Sigmoid colon (tissue), 4 donors: ENCODE measurements around the gene AMPD1.

Source experiments
- CTCF ChIP-seq, 4 experiments: fragments of 450-650 bp in 3 of 4; fragments of 200-600 bp in 1 of 4; IDR thresholded peaks; one replicate each; pipeline ENCODE4 v1.5.1; 2016 to 2019; ENCODE audit warnings: antibody characterized with exemption in 4 of 4, mild to moderate bottlenecking in 3 of 4, moderate library complexity in 2 of 4
- POLR2A ChIP-seq, 2 donors: fragments of 450-650 bp; IDR thresholded peaks; one replicate each; pipeline ENCODE4 v1.6.1; 2016; ENCODE audit warnings: antibody characterized with exemption in 2 of 2, mild to moderate bottlenecking in 2 of 2, moderate library complexity in 2 of 2
- POLR2AphosphoS5 ChIP-seq, 4 donors: sonication (generic); formaldehyde crosslinking; IDR thresholded peaks; one replicate each; pipeline ENCODE4 v1.6.1; 2017; ENCODE audit warnings: antibody characterized with exemption in 4 of 4

DNA sequence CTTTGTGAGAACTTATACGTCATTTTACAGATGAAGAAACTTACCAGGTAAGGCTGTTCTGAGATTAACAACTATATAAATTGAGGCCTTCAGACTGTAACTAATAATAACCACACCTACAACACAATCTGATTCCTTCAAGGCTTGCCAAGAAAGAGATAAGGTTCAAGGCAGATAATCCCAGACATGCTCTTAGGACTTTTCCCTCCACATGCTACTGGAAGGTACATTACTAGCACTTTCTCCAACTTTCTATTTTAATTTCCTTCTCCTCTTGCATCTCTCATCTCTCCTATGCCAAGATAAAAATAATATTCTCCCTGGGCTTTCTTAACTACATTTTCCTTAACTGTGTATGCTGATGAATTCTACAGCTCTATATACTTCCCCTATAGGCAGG is 40.1 kb upstream of the AMPD1 start:
- TF ChIP-seq POLR2AphosphoS5 (IDR thresholded peaks at IDR 0.05) = no peak
- no peak for TF ChIP-seq CTCF (IDR thresholded peaks at IDR 0.05)
- TF ChIP-seq POLR2A (IDR thresholded peaks at IDR 0.05) = no peak
